ENCODE results near the gene RPN2.

RPN2 gene

GRCh38 chr20:37179683-37180524, 774 bp downstream of the RPN2 start:
- peak; percentile 6; the same call in 2 of the 3 replicates for ATAC-seq
- 0 out of 2 replicates have a peak, but pooled peaks have one; percentile 0 for TF ChIP-seq GLIS3 (CRISPR knock-in tag; IDR thresholded peaks at IDR 0.05)
- no peak for TF ChIP-seq CSDC2 (CRISPR knock-in tag; IDR thresholded peaks at IDR 0.05)

GRCh38 chr20:37185686-37186085, 6.6 kb downstream of the RPN2 start:
- no peak for TF ChIP-seq ISL1 (CRISPR knock-in tag; IDR thresholded peaks at IDR 0.05)
- TF ChIP-seq CSRNP3 (CRISPR knock-in tag; IDR thresholded peaks at IDR 0.05): no peak
- TF ChIP-seq ESRRG (CRISPR knock-in tag; IDR thresholded peaks at IDR 0.05): no peak
- no peak for TF ChIP-seq ZFP30 (CRISPR knock-in tag; IDR thresholded peaks at IDR 0.05)
- TF ChIP-seq PPARA (CRISPR knock-in tag; IDR thresholded peaks at IDR 0.05; ENCODE audit: borderline replicate concordance): no peak
- TF ChIP-seq SNAI2 (CRISPR knock-in tag; IDR thresholded peaks at IDR 0.05): no peak
- TF ChIP-seq ZFP3 (CRISPR knock-in tag; IDR thresholded peaks at IDR 0.05): no peak
- TF ChIP-seq OSR1 (CRISPR knock-in tag; IDR thresholded peaks at IDR 0.05): no peak
- no peak for TF ChIP-seq TSHZ2 (CRISPR knock-in tag; IDR thresholded peaks at IDR 0.05)
- no peak for TF ChIP-seq PATZ1 (CRISPR knock-in tag; IDR thresholded peaks at IDR 0.05; ENCODE audit: borderline replicate concordance)
- no peak for TF ChIP-seq CREB5 (CRISPR knock-in tag; IDR thresholded peaks at IDR 0.05; ENCODE audit: low read depth)
- TF ChIP-seq ZNF565 (CRISPR knock-in tag; conservative IDR thresholded peaks at IDR 0.05; ENCODE audit: low read depth): no peak
- TF ChIP-seq ZNF70 (CRISPR knock-in tag; IDR thresholded peaks at IDR 0.05): no peak
- TF ChIP-seq TCF4 (CRISPR knock-in tag; IDR thresholded peaks at IDR 0.05; ENCODE audit: borderline replicate concordance): no peak
- no peak for TF ChIP-seq TOX (CRISPR knock-in tag; IDR thresholded peaks at IDR 0.05; ENCODE audit: borderline replicate concordance)
- TF ChIP-seq POU6F1 (CRISPR knock-in tag; IDR thresholded peaks at IDR 0.05; ENCODE audit: borderline replicate concordance, low read depth): no peak
- no peak for TF ChIP-seq ZNF8 (CRISPR knock-in tag; IDR thresholded peaks at IDR 0.05)
- ATAC-seq: no peak

GRCh38 chr20:37188787-37189186, 9.7 kb downstream of the RPN2 start:
- TF ChIP-seq CSRNP3 (CRISPR knock-in tag; IDR thresholded peaks at IDR 0.05): no peak
- no peak for TF ChIP-seq CREB5 (CRISPR knock-in tag; IDR thresholded peaks at IDR 0.05; ENCODE audit: low read depth)
- no peak for TF ChIP-seq ZNF565 (CRISPR knock-in tag; conservative IDR thresholded peaks at IDR 0.05; ENCODE audit: low read depth)
- no peak for TF ChIP-seq ZFP30 (CRISPR knock-in tag; IDR thresholded peaks at IDR 0.05)
- TF ChIP-seq ZNF8 (CRISPR knock-in tag; IDR thresholded peaks at IDR 0.05): no peak
- no peak for TF ChIP-seq RARB (CRISPR knock-in tag; IDR thresholded peaks at IDR 0.05)
- TF ChIP-seq OSR1 (CRISPR knock-in tag; IDR thresholded peaks at IDR 0.05): no peak
- TF ChIP-seq BACH2 (CRISPR knock-in tag; IDR thresholded peaks at IDR 0.05; ENCODE audit: borderline replicate concordance): no peak
- no peak for TF ChIP-seq ZNF70 (CRISPR knock-in tag; IDR thresholded peaks at IDR 0.05)
- no peak for TF ChIP-seq GLIS3 (CRISPR knock-in tag; IDR thresholded peaks at IDR 0.05)
- ATAC-seq: no peak

All from SK-N-SH treated with all-trans-retinoic acid at 6 μM for 48 hours (cell line).